Suppressor macrophage treated with lipopolysaccharide for 1 hour (primary cell): Measurements from ENCODE around the gene PDE9A.
A peak's percentile ranks its signal among the peaks of the same experiment; 100 is the strongest.

Experiments
- DNase-seq, 3 donors: peaks; one replicate each; pipeline ENCODE4 v3.0.0-alpha.2; 2020 to 2022

PDE9A gene

GRCh38 chr21:42760951-42761751, 107.7 kb downstream of the PDE9A start:
- peak in 1 of 3 donors; percentile 19 for DNase-seq

GRCh38 chr21:42761776-42762335, 108.4 kb downstream of the PDE9A start:
- DNase-seq: no peak

- peak; percentile 74 to 89 (median 84) for DNase-seq
Measured at GRCh38 chr21:42763581-42764442, 110.4 kb downstream of the PDE9A start.

GRCh38 chr21:42764443-42764760, 111.0 kb downstream of the PDE9A start:
- DNase-seq: no peak

GRCh38 chr21:42764883-42765282, 111.5 kb downstream of the PDE9A start:
- DNase-seq: no peak

GRCh38 chr21:42765656-42766055, 112.2 kb downstream of the PDE9A start:
- no peak for DNase-seq

- DNase-seq: no peak
Measured at GRCh38 chr21:42766739-42767560, 113.5 kb downstream of the PDE9A start.

GRCh38 chr21:42767561-42767835, 114.1 kb downstream of the PDE9A start:
- DNase-seq: no peak

- no peak for DNase-seq
Measured at GRCh38 chr21:42768324-42769121, 115.1 kb downstream of the PDE9A start.

- DNase-seq: no peak
Measured at GRCh38 chr21:42769183-42769819, 115.9 kb downstream of the PDE9A start.

- no peak for DNase-seq
Measured at GRCh38 chr21:42769820-42770716, 116.6 kb downstream of the PDE9A start.

- no peak for DNase-seq
Measured at GRCh38 chr21:42770717-42771502, 117.5 kb downstream of the PDE9A start.

GRCh38 chr21:42771503-42771805, 118.0 kb downstream of the PDE9A start:
- DNase-seq: no peak

GRCh38 chr21:42775123-42775522, 121.7 kb downstream of the PDE9A start:
- no peak for DNase-seq

- DNase-seq: no peak
Measured at GRCh38 chr21:42775891-42776290, 122.5 kb downstream of the PDE9A start.

- DNase-seq: no peak
Measured at GRCh38 chr21:42777064-42777756, 123.8 kb downstream of the PDE9A start.

GRCh38 chr21:42777757-42778344, 124.4 kb downstream of the PDE9A start:
- DNase-seq: peak in 2 of 3 donors; percentile 42 to 48

- no peak for DNase-seq
Measured at GRCh38 chr21:42779431-42779861, 126.0 kb downstream of the PDE9A start.

GRCh38 chr21:42780617-42781016, 127.2 kb downstream of the PDE9A start:
- no peak for DNase-seq
